DMS 273 (cell line): ENCODE data around the gene PPP1R14D.

ENCODE experiments used
- DNase-seq: peaks from one replicate; lab custom pipeline; 2025; ENCODE audit not compliant: unreplicated experiment; lab: John Stamatoyannopoulos, UW

Gene PPP1R14D

GRCh38 chr15:40823572-40824343, 4.8 kb downstream of the PPP1R14D start:
- no peak for DNase-seq

GRCh38 chr15:40821195-40821594, 7.3 kb downstream of the PPP1R14D start:
- no peak for DNase-seq

- DNase-seq = no peak
Observed at GRCh38 chr15:40819048-40819447, 9.5 kb downstream of the PPP1R14D start.

GRCh38 chr15:40815042-40815698, 13.3 kb downstream of the PPP1R14D start:
- peak; percentile 29 for DNase-seq

GRCh38 chr15:40812721-40813425, 15.6 kb downstream of the PPP1R14D start:
- no peak for DNase-seq

- no peak for DNase-seq
Observed at GRCh38 chr15:40808861-40809450, 19.6 kb downstream of the PPP1R14D start.

GRCh38 chr15:40807888-40808461, 20.5 kb downstream of the PPP1R14D start:
- DNase-seq = peak; percentile 44

GRCh38 chr15:40807028-40807887, 21.2 kb downstream of the PPP1R14D start, which contains the start of the genes DNAJC17 and ZFYVE19:
DNAJC17 (minus strand) TSS chr15:40807473; CDS start chr15:40807446, 27 bp downstream.
ZFYVE19 (plus strand) TSS chr15:40807089; CDS start chr15:40807590, 501 bp downstream.
- peak; percentile 98 for DNase-seq

- DNase-seq = peak; percentile 48
Observed at GRCh38 chr15:40806672-40807027, 21.9 kb downstream of the PPP1R14D start.

GRCh38 chr15:40803688-40804087, 24.8 kb downstream of the PPP1R14D start:
- no peak for DNase-seq

- DNase-seq = no peak
Observed at GRCh38 chr15:40803076-40803475, 25.4 kb downstream of the PPP1R14D start.

GRCh38 chr15:40799523-40799922, 29.0 kb downstream of the PPP1R14D start:
- no peak for DNase-seq

- no peak for DNase-seq
Observed at GRCh38 chr15:40796512-40796911, 32.0 kb downstream of the PPP1R14D start.

- no peak for DNase-seq
Observed at GRCh38 chr15:40796041-40796440, 32.5 kb downstream of the PPP1R14D start.

GRCh38 chr15:40793216-40793989, 35.1 kb downstream of the PPP1R14D start:
- peak; percentile 17 for DNase-seq

- DNase-seq = no peak
Observed at GRCh38 chr15:40792394-40792793, 36.1 kb downstream of the PPP1R14D start.

GRCh38 chr15:40790718-40791117, 37.8 kb downstream of the PPP1R14D start:
- no peak for DNase-seq

GRCh38 chr15:40789999-40790398, 38.5 kb downstream of the PPP1R14D start:
- no peak for DNase-seq

GRCh38 chr15:40789119-40789518, 39.4 kb downstream of the PPP1R14D start:
- DNase-seq = no peak
